Activated naive CD8-positive, alpha-beta T cell treated with anti-CD3 and anti-CD28 coated beads for 36 hours (primary cell): ENCODE measurements around the gene KDM5C. TPM values are rescaled to one million over a fixed set of nuclear protein-coding genes. Genes with fewer than 3 reads are reported as not detected.

Source experiments
- DNase-seq: peaks from one replicate; pipeline ENCODE4 v3.0.0; 2021
- H3K27ac Mint-ChIP-seq: one replicate; pipeline ENCODE4 v1.8.0; 2022; ENCODE audit warnings: mild to moderate bottlenecking, moderate library complexity, mixed read lengths
- H3K27me3 Mint-ChIP-seq: one replicate; pipeline ENCODE4 v1.8.0; 2022; ENCODE audit warnings: mild to moderate bottlenecking, mixed read lengths
- H3K36me3 Mint-ChIP-seq: one replicate; pipeline ENCODE4 v1.8.0; 2021; ENCODE audit warnings: mild to moderate bottlenecking, mixed read lengths
- H3K4me1 Mint-ChIP-seq: one replicate; pipeline ENCODE4 v1.8.0; 2021; ENCODE audit warnings: mixed read lengths
- H3K4me3 Mint-ChIP-seq: one replicate; pipeline ENCODE4 v1.8.0; 2022; ENCODE audit warnings: mild to moderate bottlenecking, moderate library complexity, mixed read lengths
- H3K9me3 Mint-ChIP-seq: one replicate; pipeline ENCODE4 v1.8.0; 2022; ENCODE audit warnings: mixed read lengths
- total RNA-seq, 2 experiments: library from RNA; stranded (reverse); gene quantifications; one replicate each; pipeline ENCODE4 v1.2.3, GENCODE V29; 2021

Gene KDM5C
- total RNA-seq, 2 experiments from 2014 or later: 78.1 to 78.4 TPM

DNA sequence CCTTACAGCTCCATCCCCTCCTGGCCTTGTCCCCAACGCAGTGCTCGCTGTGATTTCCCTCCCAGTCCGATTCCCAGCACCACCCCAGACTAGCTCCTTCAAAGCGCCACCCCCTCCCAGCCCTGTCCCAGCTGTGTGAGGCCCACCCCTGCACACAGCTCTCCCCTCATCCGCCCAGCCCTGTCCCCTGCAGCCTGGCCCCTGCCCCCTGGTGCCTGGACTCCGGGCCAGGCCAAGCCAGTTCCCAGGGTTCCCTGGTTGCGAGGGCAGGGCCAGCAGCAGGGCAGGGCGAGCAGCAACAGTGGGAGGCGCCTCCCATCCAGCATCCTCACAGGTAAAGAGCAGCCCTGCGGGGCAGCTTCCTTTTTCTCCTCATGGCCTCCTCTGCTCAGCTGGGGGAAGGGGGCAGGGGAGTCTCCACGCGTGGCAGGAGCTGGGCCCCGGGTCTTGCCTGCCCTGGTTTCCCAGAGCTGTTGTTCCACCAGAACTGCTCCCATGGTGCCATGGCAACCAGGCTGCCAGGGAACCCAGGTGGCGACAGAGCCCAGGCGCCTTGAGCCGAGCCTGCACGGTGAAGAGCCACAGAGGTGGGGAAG lies 31.5 kb upstream of the KDM5C start:
- no peak for DNase-seq
- no peaks in the 10 kb centered on the region for H3K36me3 Mint-ChIP-seq
- H3K4me3 Mint-ChIP-seq: no peak overlapping the region
- H3K4me1 Mint-ChIP-seq: peaks cover 3% of the 10 kb centered on the region
- H3K27me3 Mint-ChIP-seq: no peaks in the 10 kb centered on the region
- H3K27ac Mint-ChIP-seq: no peak overlapping the region
- H3K9me3 Mint-ChIP-seq: no peaks in the 10 kb centered on the region

DNA sequence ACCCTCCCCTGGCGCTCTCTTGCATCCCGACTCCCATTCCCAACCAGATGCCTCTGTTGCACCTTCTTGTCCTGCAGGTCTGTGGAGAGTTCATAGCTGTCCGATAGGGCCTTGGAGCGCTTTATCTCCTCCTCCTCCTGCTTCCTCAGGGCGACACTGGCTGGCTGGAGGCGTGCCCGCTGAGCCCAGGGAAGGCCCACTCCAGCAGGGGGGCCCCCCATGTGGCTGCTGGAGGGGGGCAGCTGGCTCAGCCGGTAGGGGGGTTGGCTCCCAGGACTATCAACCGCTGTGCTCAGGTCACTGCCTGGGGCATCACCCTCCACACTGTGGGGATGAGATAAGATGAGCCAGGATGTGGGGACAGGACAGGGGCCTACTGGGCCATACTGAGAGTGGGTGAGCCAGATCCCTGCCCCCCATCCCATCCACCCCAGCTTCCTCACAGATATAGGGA lies 30.8 kb upstream of the KDM5C start:
- H3K4me1 Mint-ChIP-seq: no peaks in the 10 kb centered on the region
- no peaks in the 10 kb centered on the region for H3K36me3 Mint-ChIP-seq
- H3K27me3 Mint-ChIP-seq: no peaks in the 10 kb centered on the region
- no peak overlapping the region for H3K27ac Mint-ChIP-seq
- DNase-seq: no peak
- no peaks in the 10 kb centered on the region for H3K9me3 Mint-ChIP-seq
- H3K4me3 Mint-ChIP-seq: no peak overlapping the region

DNA sequence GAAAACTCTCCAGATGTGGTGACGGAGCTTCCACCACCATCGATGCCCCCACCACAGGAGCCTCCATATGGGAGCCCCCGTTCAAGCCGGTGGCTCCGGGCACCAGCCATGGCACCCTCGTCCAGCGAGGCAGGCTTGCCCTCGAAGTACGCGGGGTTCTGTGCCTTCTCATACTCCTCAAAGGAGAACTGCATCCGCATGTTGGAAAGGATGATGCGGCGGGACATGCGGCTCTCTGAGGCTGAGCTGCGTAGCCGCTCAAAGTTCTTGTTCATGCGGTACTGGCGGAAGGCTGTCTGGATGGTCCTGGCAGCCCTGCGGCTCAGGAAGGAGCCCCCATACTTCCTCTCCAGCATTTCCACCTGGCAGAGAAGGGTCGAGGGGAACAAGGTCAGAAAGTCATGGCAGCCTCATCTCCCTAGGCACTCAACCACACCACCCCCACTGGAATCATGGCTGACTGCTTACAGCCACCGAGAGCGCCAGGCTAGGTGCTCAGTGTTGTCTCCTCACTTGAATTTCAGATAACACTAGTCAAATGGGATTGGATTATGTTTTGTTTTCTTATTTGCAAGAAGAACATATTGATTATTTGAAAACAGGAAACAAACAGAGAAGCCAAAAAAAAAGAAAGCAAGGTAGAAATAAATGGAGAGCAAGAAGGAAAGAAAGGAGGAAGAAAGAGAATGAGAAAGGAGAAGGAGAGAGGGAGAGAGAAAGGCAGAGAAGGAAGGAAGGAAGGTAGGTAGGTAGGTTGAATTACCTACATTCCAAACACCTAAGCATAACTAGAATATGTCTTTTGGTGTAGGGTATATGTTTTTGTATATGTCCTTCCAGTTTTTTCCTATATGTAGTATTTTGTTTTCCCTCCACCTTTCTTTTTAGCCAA lies 29.8 kb upstream of the KDM5C start:
- Mint-ChIP-seq H3K9me3 (no peaks in the 10 kb centered on the region), H3K4me1 (no peaks in the 10 kb centered on the region), H3K4me3 (no peak overlapping the region), H3K27me3 (no peaks in the 10 kb centered on the region), H3K36me3 (no peaks in the 10 kb centered on the region), H3K27ac (no peak overlapping the region)
- DNase-seq: no peak

DNA sequence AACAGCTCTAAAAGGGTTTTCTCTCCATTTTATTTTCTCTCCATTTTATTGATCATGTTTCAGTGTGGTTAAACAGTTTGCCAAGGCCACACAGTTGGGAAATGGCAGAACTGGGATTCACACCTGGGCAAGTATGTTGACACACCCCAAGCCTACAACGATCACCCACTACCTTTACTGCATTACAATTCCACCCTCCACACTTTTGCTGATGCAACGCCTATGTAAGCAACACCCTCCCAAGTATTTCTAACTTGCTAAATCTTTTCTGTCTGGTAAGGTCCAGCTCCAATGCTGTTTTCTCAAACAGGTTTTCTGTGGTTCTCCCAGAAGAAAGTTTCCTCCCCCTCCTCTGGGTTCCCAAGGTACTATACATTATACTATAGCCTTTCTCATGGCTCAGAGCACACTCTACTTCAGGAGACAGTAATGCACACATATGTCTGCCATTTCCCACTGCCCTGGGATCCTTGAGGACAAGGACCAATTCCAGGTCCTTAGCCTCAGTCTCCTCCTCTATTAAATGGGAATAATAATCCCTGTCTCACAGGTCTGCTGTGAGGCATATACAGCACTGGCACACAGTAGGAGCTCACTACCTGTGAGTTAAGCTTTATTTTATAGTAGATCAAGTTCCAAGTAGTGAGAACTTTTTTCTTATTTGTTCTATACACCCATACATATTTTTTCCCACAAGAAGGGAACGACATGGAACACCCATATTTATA lies 28.4 kb upstream of the KDM5C start:
- no peaks in the 10 kb centered on the region for H3K9me3 Mint-ChIP-seq
- no peak overlapping the region for H3K4me3 Mint-ChIP-seq
- H3K36me3 Mint-ChIP-seq: no peaks in the 10 kb centered on the region
- DNase-seq: no peak
- H3K4me1 Mint-ChIP-seq: no peaks in the 10 kb centered on the region
- no peaks in the 10 kb centered on the region for H3K27me3 Mint-ChIP-seq
- no peak overlapping the region for H3K27ac Mint-ChIP-seq

DNA sequence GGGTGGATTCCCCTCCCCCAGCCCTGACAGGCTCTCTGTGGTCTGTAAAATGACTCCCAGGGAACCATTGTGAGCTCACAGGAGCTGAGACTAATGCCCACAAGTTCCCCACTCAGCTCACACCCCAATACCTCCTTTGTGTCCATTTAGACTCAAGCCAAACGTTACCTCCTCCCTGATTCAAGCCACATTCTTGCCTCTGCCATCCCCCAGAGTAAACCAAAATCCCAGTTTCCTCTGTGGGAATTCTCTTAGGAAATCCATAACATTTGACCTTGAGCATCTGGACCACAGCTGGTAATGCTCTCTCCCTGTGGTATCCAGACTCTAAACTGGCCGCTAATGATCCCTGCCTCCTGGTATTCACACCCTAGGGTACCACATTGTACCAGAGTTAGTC lies 26.3 kb upstream of the KDM5C start:
- H3K27ac Mint-ChIP-seq: no peak overlapping the region
- DNase-seq: no peak
- no peaks in the 10 kb centered on the region for H3K9me3 Mint-ChIP-seq
- no peak overlapping the region for H3K4me3 Mint-ChIP-seq
- H3K4me1 Mint-ChIP-seq: no peaks in the 10 kb centered on the region
- H3K36me3 Mint-ChIP-seq: no peaks in the 10 kb centered on the region
- H3K27me3 Mint-ChIP-seq: no peaks in the 10 kb centered on the region

DNA sequence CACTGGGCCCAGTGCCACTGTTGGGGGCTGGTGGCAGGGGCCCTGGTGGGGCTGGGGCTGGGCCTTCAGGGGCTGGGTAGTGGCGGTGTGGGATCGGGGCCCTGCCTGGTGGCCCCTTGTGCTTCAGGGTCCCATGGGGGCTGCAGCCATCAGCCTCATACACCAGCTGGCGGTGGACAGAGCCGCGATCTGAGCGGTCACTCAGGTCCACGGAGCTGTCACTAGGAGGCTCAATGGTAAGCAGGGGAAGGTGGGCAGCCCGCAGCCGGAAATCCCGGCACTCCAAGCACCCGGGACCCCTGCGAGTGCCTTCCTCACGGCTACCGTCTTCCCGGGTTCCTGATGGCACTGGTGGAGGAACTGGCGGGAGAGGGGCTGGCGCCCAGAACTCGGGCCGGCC lies 25.5 kb upstream of the KDM5C start:
- Mint-ChIP-seq H3K27me3 (no peaks in the 10 kb centered on the region), H3K27ac (no peak overlapping the region), H3K9me3 (no peaks in the 10 kb centered on the region), H3K4me1 (no peaks in the 10 kb centered on the region), H3K4me3 (no peak overlapping the region), H3K36me3 (no peaks in the 10 kb centered on the region)
- no peak for DNase-seq

DNA sequence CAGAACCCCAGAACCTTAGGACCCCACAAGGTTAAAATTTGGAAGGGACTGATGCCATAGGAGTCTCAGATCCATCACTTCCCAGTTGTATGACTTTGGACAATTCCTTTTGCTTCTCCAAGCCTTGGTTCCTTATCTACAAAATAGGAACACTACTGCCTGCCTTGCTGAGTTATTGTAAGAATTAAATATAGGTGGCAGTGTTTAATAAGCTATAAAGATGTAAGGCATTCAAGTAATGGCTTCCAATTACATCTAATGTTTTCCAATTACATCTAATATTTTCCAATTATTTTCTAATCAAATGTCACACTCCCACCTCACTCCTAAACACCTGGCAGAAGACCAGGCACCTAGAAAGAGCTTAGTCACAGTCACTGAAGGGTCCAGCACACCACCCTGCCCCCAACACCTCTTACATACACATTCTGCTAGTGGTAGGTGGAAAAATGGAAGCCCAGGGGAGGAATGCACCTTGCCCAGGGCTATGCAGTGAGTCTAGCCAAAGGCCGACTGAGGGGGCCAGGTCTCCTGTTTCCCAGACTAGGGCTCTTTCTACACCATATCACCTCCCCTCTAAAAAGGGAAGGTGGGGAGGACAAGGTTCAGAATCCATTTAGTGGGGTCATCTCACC lies 24.5 kb upstream of the KDM5C start:
- Mint-ChIP-seq H3K36me3 (no peaks in the 10 kb centered on the region), H3K9me3 (no peaks in the 10 kb centered on the region), H3K4me3 (no peak overlapping the region), H3K27me3 (no peaks in the 10 kb centered on the region), H3K4me1 (no peaks in the 10 kb centered on the region), H3K27ac (no peak overlapping the region)
- no peak for DNase-seq

DNA sequence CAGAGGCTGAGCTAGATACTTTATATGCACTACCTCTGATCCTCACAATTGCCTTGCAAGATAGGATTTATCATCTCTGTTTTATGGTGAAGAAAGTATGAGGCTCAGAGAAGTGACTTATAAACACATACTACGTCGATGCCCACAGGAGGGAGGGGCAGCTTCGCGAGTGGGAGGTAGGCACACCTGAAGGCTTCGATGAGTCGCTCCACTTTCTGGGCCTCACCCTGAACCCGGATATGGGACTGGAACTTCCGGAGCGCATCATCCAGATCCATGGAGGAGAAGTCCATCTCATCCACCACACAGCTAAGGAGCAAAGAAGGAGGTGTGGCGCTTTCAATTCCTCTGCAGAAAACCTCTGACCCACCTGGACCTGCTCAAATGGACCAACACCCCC lies 22.9 kb upstream of the KDM5C start:
- Mint-ChIP-seq H3K4me1 (no peaks in the 10 kb centered on the region), H3K9me3 (no peaks in the 10 kb centered on the region), H3K4me3 (no peak overlapping the region), H3K27ac (no peak overlapping the region), H3K27me3 (no peaks in the 10 kb centered on the region), H3K36me3 (no peaks in the 10 kb centered on the region)
- DNase-seq: no peak

DNA sequence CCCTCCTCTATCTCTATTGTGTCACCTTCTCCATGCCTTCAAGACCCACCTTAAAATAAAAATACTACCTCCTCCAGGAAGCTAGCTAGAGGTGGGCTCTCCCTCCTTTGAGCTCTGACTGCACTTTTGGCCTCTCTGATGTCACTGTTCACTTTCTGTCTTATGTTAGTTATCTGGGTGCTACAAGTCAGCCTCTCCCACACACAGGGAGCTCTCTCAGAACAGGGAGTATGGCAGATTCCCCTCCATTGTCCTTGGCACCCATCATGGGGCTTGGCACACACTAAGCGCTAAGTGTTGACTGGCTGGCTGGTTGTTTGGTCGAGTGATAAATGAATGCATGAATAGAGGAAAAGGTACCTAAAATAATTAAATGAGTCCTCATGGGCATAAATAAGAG lies 21.2 kb upstream of the KDM5C start:
- Mint-ChIP-seq H3K27me3 (no peaks in the 10 kb centered on the region), H3K27ac (no peak overlapping the region), H3K4me1 (no peaks in the 10 kb centered on the region), H3K4me3 (no peak overlapping the region), H3K36me3 (no peaks in the 10 kb centered on the region), H3K9me3 (no peaks in the 10 kb centered on the region)
- DNase-seq: no peak

DNA sequence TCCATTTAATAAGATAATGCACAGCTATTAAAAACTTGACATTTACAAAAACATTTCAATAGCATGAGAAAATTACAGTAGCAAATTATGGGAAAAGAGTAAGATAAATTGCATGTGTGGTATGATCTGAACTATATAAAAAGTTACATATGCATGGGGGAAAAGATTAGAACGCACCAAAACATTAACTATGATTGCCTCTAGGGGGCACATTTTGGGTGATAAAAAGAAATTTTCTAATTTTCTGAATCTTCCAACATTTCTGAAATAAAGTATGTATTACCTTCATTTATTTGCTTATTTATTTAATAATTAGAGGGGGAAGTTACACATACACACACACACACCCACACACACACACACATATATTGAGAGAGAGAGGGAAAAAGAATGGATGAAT lies 19.6 kb upstream of the KDM5C start:
- H3K4me1 Mint-ChIP-seq: peaks cover 2% of the 10 kb centered on the region
- DNase-seq: no peak
- no peaks in the 10 kb centered on the region for H3K9me3 Mint-ChIP-seq
- H3K27ac Mint-ChIP-seq: no peak overlapping the region
- H3K4me3 Mint-ChIP-seq: no peak overlapping the region
- H3K36me3 Mint-ChIP-seq: no peaks in the 10 kb centered on the region
- no peaks in the 10 kb centered on the region for H3K27me3 Mint-ChIP-seq

DNA sequence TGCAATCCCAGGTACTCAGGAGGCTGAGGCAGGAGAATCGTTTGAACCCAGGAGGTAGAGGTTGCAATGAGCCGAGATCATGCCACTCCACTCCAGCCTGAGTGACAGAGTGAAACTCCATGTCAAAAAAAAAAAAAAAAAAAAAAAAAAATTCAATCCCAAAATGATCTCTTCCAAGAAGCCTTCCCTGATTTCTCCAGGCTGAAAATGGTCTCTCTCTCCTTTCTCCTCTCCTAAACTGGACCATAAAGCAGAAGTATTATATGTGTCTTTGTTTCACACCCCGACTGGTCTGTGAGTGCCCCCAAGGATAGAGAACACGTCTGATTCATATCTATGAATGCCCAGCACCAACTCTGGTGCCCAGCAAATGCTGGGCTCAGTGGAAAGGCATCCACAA lies 17.3 kb upstream of the KDM5C start:
- Mint-ChIP-seq H3K36me3 (no peaks in the 10 kb centered on the region), H3K4me1 (peaks cover 8% of the 10 kb centered on the region), H3K4me3 (no peak overlapping the region)

DNA sequence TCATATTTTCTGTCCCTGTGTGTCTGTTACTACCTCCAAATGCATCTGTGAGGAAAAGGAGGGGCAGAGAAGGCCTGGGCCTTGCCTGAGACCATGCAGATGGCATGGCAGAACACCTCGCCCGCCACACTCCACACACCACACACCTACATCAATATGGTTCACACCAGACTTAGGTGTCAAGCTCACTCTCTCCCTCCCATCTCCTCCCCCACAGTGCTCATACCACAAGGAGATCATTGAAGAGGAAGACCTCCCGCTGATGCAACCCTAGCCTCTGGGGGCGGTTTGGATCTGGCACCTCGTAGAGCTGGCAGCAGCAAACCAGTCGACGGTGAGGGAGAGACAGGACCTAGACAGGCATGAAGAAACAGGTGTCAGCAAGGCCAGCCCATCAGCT lies 16.6 kb upstream of the KDM5C start:
- Mint-ChIP-seq H3K36me3 (no peaks in the 10 kb centered on the region), H3K4me3 (no peak overlapping the region), H3K27me3 (no peaks in the 10 kb centered on the region), H3K4me1 (peaks cover 8% of the 10 kb centered on the region), H3K27ac (no peak overlapping the region), H3K9me3 (no peaks in the 10 kb centered on the region)
- DNase-seq: no peak

More for the DNA sequence above, 17.3 kb upstream of the KDM5C start:
- Mint-ChIP-seq H3K9me3 (no peaks in the 10 kb centered on the region), H3K27ac (no peak overlapping the region), H3K27me3 (no peaks in the 10 kb centered on the region)
- no peak for DNase-seq

DNA sequence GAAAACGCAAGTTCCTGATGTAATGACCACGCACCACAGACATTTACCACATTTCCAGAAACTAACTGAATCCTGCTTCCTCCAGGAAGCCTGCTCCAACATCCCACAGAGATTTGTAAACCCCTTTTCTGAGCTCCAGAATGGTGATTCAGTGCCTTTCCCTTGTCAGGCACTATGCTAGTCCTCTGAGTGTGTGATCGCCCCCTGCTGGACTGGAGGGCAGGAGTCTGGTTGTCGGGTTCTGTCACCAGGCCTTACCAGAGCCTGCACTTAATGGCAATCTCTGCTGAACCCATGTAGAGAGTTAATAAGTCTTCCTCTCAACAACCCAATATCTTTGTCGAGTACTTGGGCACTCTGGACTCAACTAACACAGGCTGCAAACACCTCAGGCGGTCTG lies 14.5 kb upstream of the KDM5C start:
- H3K9me3 Mint-ChIP-seq: no peaks in the 10 kb centered on the region
- peaks cover 8% of the 10 kb centered on the region for H3K4me1 Mint-ChIP-seq
- no peaks in the 10 kb centered on the region for H3K27me3 Mint-ChIP-seq
- H3K27ac Mint-ChIP-seq: peak overlapping the region; percentile 65
- DNase-seq: peak; percentile 50
- H3K4me3 Mint-ChIP-seq: no peak overlapping the region
- H3K36me3 Mint-ChIP-seq: no peaks in the 10 kb centered on the region

DNA sequence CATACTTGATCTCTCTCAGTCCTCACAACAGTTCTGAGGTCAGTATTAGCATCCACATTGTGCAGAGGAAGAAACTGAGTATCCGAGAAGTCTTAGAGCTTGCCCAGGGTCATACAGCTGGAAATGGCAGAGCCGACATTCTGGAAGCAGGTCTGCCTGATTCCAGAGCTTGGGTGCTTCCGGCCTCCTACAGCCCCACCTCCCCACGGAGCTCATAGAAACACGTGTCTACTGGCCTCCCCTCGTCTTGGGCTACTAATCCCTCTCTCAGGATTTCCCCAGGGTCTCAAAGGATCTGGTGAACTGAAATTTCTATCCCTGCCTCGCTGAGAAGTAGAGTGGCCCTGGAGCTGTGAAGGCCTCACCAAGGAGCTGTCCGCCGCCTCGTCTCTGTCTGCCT lies 12.0 kb upstream of the KDM5C start:
- Mint-ChIP-seq H3K4me1 (peaks cover 8% of the 10 kb centered on the region), H3K27me3 (no peaks in the 10 kb centered on the region), H3K36me3 (no peaks in the 10 kb centered on the region), H3K4me3 (no peak overlapping the region), H3K9me3 (no peaks in the 10 kb centered on the region), H3K27ac (no peak overlapping the region)
- DNase-seq: no peak

DNA sequence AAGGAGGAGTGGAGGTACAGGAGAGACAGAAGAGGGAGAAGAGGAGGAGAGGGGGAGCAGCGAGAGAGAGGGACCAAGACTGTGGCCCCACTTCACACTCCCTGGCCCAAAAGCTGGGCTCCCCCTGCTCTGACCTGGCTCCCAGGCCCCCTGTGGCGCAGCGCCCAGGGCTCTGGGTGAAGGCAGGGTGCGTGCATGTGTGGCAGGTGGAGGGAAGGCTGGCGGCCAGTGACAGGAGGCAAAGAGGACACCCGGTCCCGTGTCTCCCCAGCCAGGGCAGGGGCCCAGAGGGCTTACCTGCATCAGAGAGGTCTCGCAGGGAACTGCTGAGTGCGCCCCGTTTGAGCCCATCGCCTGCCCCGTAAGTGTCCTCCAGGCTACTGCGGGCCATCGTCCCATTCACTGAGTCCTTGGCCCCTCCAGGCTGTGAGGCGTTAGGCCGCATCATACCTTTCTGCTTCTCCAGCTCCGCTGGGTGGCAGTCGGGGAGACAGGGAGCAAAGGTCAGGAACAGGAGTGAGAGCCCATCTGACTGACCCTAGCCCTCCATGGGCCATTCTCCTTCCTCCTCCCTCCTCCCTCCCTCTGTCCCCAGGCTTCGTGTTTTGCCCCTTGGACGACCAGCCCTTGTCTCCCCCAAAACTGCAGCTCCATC lies 11.1 kb upstream of the KDM5C start:
- no peak for DNase-seq
- no peak overlapping the region for H3K27ac Mint-ChIP-seq
- no peaks in the 10 kb centered on the region for H3K9me3 Mint-ChIP-seq
- no peaks in the 10 kb centered on the region for H3K27me3 Mint-ChIP-seq
- no peaks in the 10 kb centered on the region for H3K36me3 Mint-ChIP-seq
- peaks cover 8% of the 10 kb centered on the region for H3K4me1 Mint-ChIP-seq
- no peak overlapping the region for H3K4me3 Mint-ChIP-seq
